Upper lobe of left lung (tissue), 4 donors: ENCODE measurements around the gene TCEANC.
"Not testable (repeated sequence)": the region's sequence is repeated elsewhere in the genome, so short reads cannot be mapped to it uniquely, and the experiment has no call there.

Experiments used
- CTCF ChIP-seq, 6 experiments: fragments of 450-650 bp in 4 of 6; fragments of 200-600 bp in 2 of 6; sonication (generic) in 2 of 6; IDR thresholded peaks; one replicate each; pipeline ENCODE4 v1.5.1; 2016 to 2019; ENCODE audit warnings: antibody characterized with exemption in 6 of 6
- EP300 ChIP-seq, 4 donors: sonication (generic); formaldehyde crosslinking; IDR thresholded peaks; one replicate each; pipeline ENCODE4 v1.5.1; 2017; ENCODE audit warnings: antibody characterized with exemption in 4 of 4, control low read depth in 2 of 4
- POLR2A ChIP-seq, 4 donors: fragments of 450-650 bp; IDR thresholded peaks; one replicate each; pipeline ENCODE4 v1.5.1; 2016 to 2017; ENCODE audit warnings: antibody characterized with exemption in 4 of 4, mild to moderate bottlenecking in 2 of 4
- POLR2AphosphoS5 ChIP-seq, 2 donors: sonication (generic); formaldehyde crosslinking; IDR thresholded peaks; one replicate each; pipeline ENCODE4 v1.5.1; 2017; ENCODE audit warnings: antibody characterized with exemption in 2 of 2

- TF ChIP-seq CTCF, POLR2AphosphoS5, POLR2A, EP300 (IDR thresholded peaks at IDR 0.05): not testable (repeated sequence)
Observed at GRCh38 chrX:13669755-13670154, 16.8 kb downstream of the TCEANC start.
